Activated T-cell treated with anti-CD3 and anti-CD28 coated beads, Interleukin-2, amount 50 U/mL, for 72 hours (primary cell): ENCODE measurements around the gene IL26. TPM values are rescaled to one million over a fixed set of nuclear protein-coding genes. Genes with fewer than 3 reads are reported as not detected.
A peak's percentile ranks its signal among the peaks of the same experiment; 100 is the strongest.

Experiments
- ATAC-seq, 2 donors: fragments of 150-1000 bp; cut with Tn5 transposase; replicated peaks in 1 of 2; 2 replicates each; pipeline ENCODE4 v1.10.0; 2021; ENCODE audit warnings: moderate library complexity in 2 of 2, mild to moderate bottlenecking in 1 of 2
- DNase-seq, 2 donors: peaks; one replicate each; pipeline ENCODE4 v3.0.0; 2021 to 2022; ENCODE audit warnings: mixed read lengths in 1 of 2
- H3K27ac Mint-ChIP-seq: one replicate; pipeline ENCODE4 v1.8.0; 2022; ENCODE audit warnings: mild to moderate bottlenecking, moderate library complexity, mixed read lengths
- H3K27me3 Mint-ChIP-seq: one replicate; pipeline ENCODE4 v1.8.0; 2022; ENCODE audit warnings: low read depth, mixed read lengths
- H3K36me3 Mint-ChIP-seq, 2 donors: one replicate each; pipeline ENCODE4 v1.8.0; 2022; ENCODE audit warnings: mixed read lengths in 2 of 2, mild to moderate bottlenecking in 1 of 2; ENCODE audit not compliant: insufficient read depth in 2 of 2
- H3K4me1 Mint-ChIP-seq: one replicate; pipeline ENCODE4 v1.8.0; 2022; ENCODE audit warnings: low read depth, mixed read lengths
- H3K4me3 Mint-ChIP-seq, 2 donors: one replicate each; pipeline ENCODE4 v1.8.0; 2022; ENCODE audit warnings: mild to moderate bottlenecking in 2 of 2, mixed read lengths in 2 of 2, moderate library complexity in 2 of 2
- H3K9me3 Mint-ChIP-seq, 2 donors: one replicate each; pipeline ENCODE4 v1.8.0; 2022; ENCODE audit warnings: mixed read lengths in 2 of 2
- total RNA-seq, 2 donors: library from RNA; stranded (reverse); gene quantifications; one replicate each; pipeline ENCODE4 v1.2.3, GENCODE V29; 2022

IL26 gene
- 1 to 10 TPM in 1 of 2 donors, under 1 TPM in 1; 0.53 to 1.6 TPM for total RNA-seq

- peaks cover 12% of the 10 kb centered on the region for H3K4me1 Mint-ChIP-seq
- H3K27ac Mint-ChIP-seq, result peak within 1 kb of the TSS; percentile 19
- DNase-seq (no peak), ATAC-seq (peak; percentile 37 to 78)
- H3K4me3 Mint-ChIP-seq, result peak within 1 kb of the TSS in 1 of 2 donors; percentile 5
- peaks cover 33% of the 10 kb centered on the region for H3K27me3 Mint-ChIP-seq
- no peaks in the 10 kb centered on the region for H3K9me3 Mint-ChIP-seq
- H3K36me3 Mint-ChIP-seq, result no peaks in the 10 kb centered on the region
These were observed at the start of gene IL26 for GRCh38 chr12:68225576-68226476. Gene IL26, minus strand, starts transcription at chr12:68225810. Its CDS starts 54 bp downstream, at chr12:68225756.

DNA sequence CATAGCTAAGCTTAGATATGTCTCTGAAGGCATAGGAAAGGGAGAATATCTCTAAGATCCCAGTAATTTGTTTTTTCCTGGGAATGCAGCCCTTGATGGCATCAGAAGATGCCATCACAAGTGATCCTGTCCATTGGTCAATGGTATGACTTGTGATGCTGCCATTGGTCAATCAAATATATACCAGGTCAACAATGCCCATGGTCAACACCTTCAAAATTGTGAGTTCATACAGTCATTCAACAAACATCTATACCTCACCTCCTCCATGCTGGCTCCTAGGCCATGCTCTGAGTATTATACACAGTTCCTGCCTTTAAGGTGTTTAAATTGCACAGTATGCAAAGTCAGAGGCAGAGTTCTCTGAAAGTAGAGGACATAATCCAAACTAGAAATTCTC lies 47.1 kb upstream of the IL26 start:
- H3K27me3 Mint-ChIP-seq, result peaks cover 34% of the 10 kb centered on the region
- ATAC-seq (no peak), DNase-seq (no peak)
- peaks cover 47% of the 10 kb centered on the region for H3K4me1 Mint-ChIP-seq
- no peaks in the 10 kb centered on the region for H3K36me3 Mint-ChIP-seq
- no peak overlapping the region for H3K27ac Mint-ChIP-seq
- H3K9me3 Mint-ChIP-seq, result no peaks in the 10 kb centered on the region
- no peak overlapping the region for H3K4me3 Mint-ChIP-seq

DNA sequence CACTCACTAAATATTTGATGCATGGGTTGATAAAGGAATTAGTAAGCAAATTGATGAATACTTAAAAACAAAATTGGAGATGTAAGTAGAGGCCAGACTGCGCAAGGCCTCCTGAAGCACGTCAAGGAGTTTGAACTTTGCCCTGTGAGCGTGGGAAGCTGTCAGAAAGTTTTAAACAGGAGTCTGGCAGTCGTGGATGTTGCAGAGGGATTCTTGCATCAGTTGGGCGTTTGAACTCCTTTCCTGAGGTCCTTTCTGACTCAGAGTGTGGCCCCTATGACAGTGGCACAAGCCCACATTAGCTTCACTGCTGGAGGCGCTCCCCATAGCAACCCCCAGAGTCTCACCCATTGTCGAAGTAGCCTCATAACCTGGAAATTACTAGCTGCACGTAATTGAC lies 45.7 kb upstream of the IL26 start:
- H3K27me3 Mint-ChIP-seq, result peaks cover 38% of the 10 kb centered on the region
- H3K4me3 Mint-ChIP-seq, result no peak overlapping the region
- no peak overlapping the region for H3K27ac Mint-ChIP-seq
- DNase-seq (no peak), ATAC-seq (no peak)
- H3K4me1 Mint-ChIP-seq, result peaks cover 41% of the 10 kb centered on the region
- H3K9me3 Mint-ChIP-seq, result no peaks in the 10 kb centered on the region
- H3K36me3 Mint-ChIP-seq, result no peaks in the 10 kb centered on the region

DNA sequence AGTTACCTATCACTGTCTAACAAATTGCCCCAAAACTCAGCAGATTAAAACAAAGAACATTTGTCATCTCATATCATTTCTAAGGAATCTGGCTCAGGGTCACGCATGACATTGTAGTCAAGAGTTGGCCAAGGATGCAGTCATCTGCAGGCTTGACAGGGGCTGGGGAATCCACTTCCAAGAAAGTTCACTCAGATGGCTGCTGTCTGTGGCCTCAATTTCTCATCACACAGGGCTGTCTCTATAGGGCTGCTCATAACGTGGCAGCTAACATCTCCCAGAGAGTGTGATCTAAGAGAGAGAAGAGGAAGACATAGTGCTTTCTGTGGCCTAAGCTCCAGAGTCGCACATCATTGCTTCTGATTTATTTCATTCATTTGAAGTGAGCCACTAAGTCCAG lies 44.7 kb upstream of the IL26 start:
- Mint-ChIP-seq H3K4me3 (no peak overlapping the region), H3K27ac (no peak overlapping the region)

GRCh38 chr12:68269779-68270178 lies 44.2 kb upstream of the IL26 start:
- DNase-seq (peak in 1 of 2 donors; percentile 23), ATAC-seq (peak; percentile 80 to 85)
- Mint-ChIP-seq H3K4me1 (peaks cover 47% of the 10 kb centered on the region), H3K36me3 (no peaks in the 10 kb centered on the region), H3K27ac (no peak overlapping the region), H3K27me3 (peaks cover 43% of the 10 kb centered on the region), H3K4me3 (peak overlapping the region in 1 of 2 donors; percentile 12), H3K9me3 (no peaks in the 10 kb centered on the region)

More for the DNA sequence above, 44.7 kb upstream of the IL26 start:
- peak; percentile 25 to 54 for ATAC-seq
- H3K9me3 Mint-ChIP-seq, result no peaks in the 10 kb centered on the region
- H3K4me1 Mint-ChIP-seq, result peaks cover 41% of the 10 kb centered on the region
- H3K27me3 Mint-ChIP-seq, result peaks cover 37% of the 10 kb centered on the region
- H3K36me3 Mint-ChIP-seq, result no peaks in the 10 kb centered on the region
- no peak for DNase-seq

- Mint-ChIP-seq H3K27me3 (peaks cover 51% of the 10 kb centered on the region), H3K4me3 (no peak overlapping the region), H3K4me1 (peaks cover 54% of the 10 kb centered on the region), H3K9me3 (no peaks in the 10 kb centered on the region), H3K36me3 (no peaks in the 10 kb centered on the region), H3K27ac (no peak overlapping the region)
- DNase-seq (no peak), ATAC-seq (no peak)
These were observed 43.4 kb upstream of the IL26 start for GRCh38 chr12:68268967-68269366.

DNA sequence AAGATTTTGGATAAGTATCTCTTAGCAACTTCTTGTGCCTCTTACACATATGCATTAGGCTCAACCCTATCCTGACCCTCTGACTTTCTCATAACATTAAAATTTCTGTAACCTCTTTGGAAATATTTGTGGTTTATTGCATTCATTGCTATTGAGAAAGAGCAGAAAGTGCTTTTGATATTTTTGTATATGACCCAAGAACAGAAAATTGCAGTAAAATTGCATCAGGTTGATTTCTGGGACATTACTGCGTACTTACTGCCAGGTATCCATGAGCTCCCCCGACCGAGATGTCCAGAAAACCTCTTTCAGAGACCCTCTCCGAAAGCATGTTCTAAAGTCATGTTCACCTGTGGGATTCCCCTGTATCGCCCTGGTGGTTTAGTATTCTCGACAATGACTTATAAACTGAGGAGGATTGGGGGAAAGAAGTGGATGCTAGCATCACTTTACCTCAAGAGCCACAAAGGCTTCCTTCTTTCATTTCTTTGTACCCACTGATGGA lies 42.3 kb upstream of the IL26 start:
- Mint-ChIP-seq H3K27me3 (peaks cover 61% of the 10 kb centered on the region), H3K36me3 (no peaks in the 10 kb centered on the region), H3K4me3 (peak overlapping the region; percentile 27 to 55), H3K27ac (peak overlapping the region; percentile 52), H3K9me3 (no peaks in the 10 kb centered on the region), H3K4me1 (peaks cover 54% of the 10 kb centered on the region)
- ATAC-seq (peak; percentile 61 to 74), DNase-seq (peak; percentile 25 to 34)

GRCh38 chr12:68264857-68265256 lies 39.2 kb upstream of the IL26 start:
- peaks cover 77% of the 10 kb centered on the region for H3K4me1 Mint-ChIP-seq

GRCh38 chr12:68264158-68264855 lies 38.7 kb upstream of the IL26 start:
- peak in 1 of 2 donors; percentile 22 for ATAC-seq
- H3K4me1 Mint-ChIP-seq, result peaks cover 77% of the 10 kb centered on the region

More at GRCh38 chr12:68264857-68265256, 39.2 kb upstream of the IL26 start:
- DNase-seq (no peak), ATAC-seq (no peak)
- Mint-ChIP-seq H3K27ac (no peak overlapping the region), H3K27me3 (peaks cover 59% of the 10 kb centered on the region), H3K36me3 (no peaks in the 10 kb centered on the region), H3K4me3 (no peak overlapping the region), H3K9me3 (no peaks in the 10 kb centered on the region)

GRCh38 chr12:68263366-68263765 lies 37.8 kb upstream of the IL26 start:
- Mint-ChIP-seq H3K27me3 (peaks cover 49% of the 10 kb centered on the region), H3K36me3 (no peaks in the 10 kb centered on the region), H3K27ac (no peak overlapping the region), H3K9me3 (no peaks in the 10 kb centered on the region), H3K4me1 (peaks cover 76% of the 10 kb centered on the region), H3K4me3 (no peak overlapping the region)
- ATAC-seq (no peak), DNase-seq (no peak)

More at GRCh38 chr12:68264158-68264855, 38.7 kb upstream of the IL26 start:
- no peak for DNase-seq
- Mint-ChIP-seq H3K4me3 (no peak overlapping the region), H3K27me3 (peaks cover 53% of the 10 kb centered on the region), H3K27ac (no peak overlapping the region), H3K36me3 (no peaks in the 10 kb centered on the region), H3K9me3 (no peaks in the 10 kb centered on the region)

GRCh38 chr12:68261896-68262295 lies 36.3 kb upstream of the IL26 start:
- H3K27me3 Mint-ChIP-seq, result peaks cover 61% of the 10 kb centered on the region
- peaks cover 66% of the 10 kb centered on the region for H3K4me1 Mint-ChIP-seq
- H3K36me3 Mint-ChIP-seq, result no peaks in the 10 kb centered on the region
- H3K9me3 Mint-ChIP-seq, result no peaks in the 10 kb centered on the region
- peak overlapping the region; percentile 4 for H3K27ac Mint-ChIP-seq
- ATAC-seq (peak; percentile 61 to 63), DNase-seq (no peak)
- peak overlapping the region in 1 of 2 donors; percentile 57 for H3K4me3 Mint-ChIP-seq

- no peaks in the 10 kb centered on the region for H3K36me3 Mint-ChIP-seq
- no peak overlapping the region for H3K27ac Mint-ChIP-seq
- ATAC-seq (no peak), DNase-seq (no peak)
- peaks cover 59% of the 10 kb centered on the region for H3K4me1 Mint-ChIP-seq
- no peaks in the 10 kb centered on the region for H3K9me3 Mint-ChIP-seq
- no peak overlapping the region for H3K4me3 Mint-ChIP-seq
- peaks cover 55% of the 10 kb centered on the region for H3K27me3 Mint-ChIP-seq
These were observed 34.5 kb upstream of the IL26 start for GRCh38 chr12:68260153-68260552.
